ENCODE results near the gene IMMP2L. TPM values are rescaled to one million over a fixed set of nuclear protein-coding genes. Genes with fewer than 3 reads are reported as not detected.

Gene IMMP2L
- total RNA-seq, 1 experiment from 2014 or later = 13.6 TPM

DNA sequence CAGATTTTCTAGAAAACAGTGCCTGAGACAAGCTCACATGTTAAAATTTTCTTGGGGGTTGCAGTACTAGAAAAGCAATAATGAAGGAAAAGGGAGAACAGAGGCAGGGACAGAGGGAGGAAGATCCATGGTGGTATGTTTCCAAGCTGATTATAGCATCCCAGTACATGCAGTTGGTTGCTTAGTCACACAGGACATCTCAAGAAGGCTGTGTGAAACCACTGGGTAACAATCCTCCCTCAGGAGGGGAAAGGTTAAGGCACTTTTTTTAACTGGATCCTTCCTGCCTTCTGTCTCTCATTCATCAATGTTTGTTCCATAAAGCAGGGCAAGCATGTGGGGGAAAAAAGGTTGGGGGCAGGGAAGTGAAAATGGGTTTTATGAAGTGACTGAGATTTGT, 6.1 kb upstream of the IMMP2L start:
- CTCF ChIA-PET = no interaction called here
- H3K27ac Mint-ChIP-seq = no peak overlapping the region

DNA sequence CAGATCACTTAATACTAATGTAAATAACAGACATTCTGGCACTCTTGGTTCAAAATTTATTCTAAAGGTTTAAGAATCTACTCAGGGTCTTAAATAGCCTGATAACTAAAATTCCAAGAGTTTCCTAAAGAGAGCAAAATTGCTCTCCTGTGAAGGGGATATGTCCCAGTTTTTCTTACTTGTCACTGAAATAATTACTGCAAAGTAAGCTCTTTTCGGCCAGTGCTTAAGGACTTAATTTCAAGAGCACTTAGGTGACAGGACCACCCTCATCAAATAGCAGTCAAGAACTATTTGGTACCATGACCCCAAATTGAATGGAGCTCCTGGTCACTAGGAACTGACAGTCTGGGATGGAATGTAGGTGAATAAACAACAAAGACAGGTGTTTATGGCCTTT, 1.8 kb upstream of the IMMP2L start:
- CTCF ChIA-PET = no interaction called here
- POLR2A ChIA-PET = no interaction called here
- DNase-seq (ENCODE audit: low spot score) (no peak), ATAC-seq (no peak)
- Mint-ChIP-seq H3K27me3 (ENCODE audit: low read depth) (no peaks in the 10 kb centered on the region), H3K9me3 (0 out of 2 replicates have a peak, but pooled peaks cover 8% of the 10 kb centered on the region), H3K27ac (no peak overlapping the region), H3K36me3 (no peaks in the 10 kb centered on the region), H3K4me3 (no peak overlapping the region), H3K4me1 (peaks cover 24% of the 10 kb centered on the region)
- TF ChIP-seq, protein P1, sequence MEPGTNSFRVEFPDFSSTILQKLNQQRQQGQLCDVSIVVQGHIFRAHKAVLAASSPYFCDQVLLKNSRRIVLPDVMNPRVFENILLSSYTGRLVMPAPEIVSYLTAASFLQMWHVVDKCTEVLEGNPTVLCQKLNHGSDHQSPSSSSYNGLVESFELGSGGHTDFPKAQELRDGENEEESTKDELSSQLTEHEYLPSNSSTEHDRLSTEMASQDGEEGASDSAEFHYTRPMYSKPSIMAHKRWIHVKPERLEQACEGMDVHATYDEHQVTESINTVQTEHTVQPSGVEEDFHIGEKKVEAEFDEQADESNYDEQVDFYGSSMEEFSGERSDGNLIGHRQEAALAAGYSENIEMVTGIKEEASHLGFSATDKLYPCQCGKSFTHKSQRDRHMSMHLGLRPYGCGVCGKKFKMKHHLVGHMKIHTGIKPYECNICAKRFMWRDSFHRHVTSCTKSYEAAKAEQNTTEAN (CRISPR knock-in tag; IDR thresholded peaks at IDR 0.05) = no peak
- TF ChIP-seq IRF2 (CRISPR knock-in tag; IDR thresholded peaks at IDR 0.05; ENCODE audit: borderline replicate concordance, low read depth) (no peak), OVOL2 (CRISPR knock-in tag; IDR thresholded peaks at IDR 0.05; ENCODE audit: borderline replicate concordance) (no peak), JUN (CRISPR knock-in tag; IDR thresholded peaks at IDR 0.05) (no peak), ESRRA (CRISPR knock-in tag; IDR thresholded peaks at IDR 0.05; ENCODE audit: borderline replicate concordance) (no peak)
- TF ChIP-seq, protein P2, sequence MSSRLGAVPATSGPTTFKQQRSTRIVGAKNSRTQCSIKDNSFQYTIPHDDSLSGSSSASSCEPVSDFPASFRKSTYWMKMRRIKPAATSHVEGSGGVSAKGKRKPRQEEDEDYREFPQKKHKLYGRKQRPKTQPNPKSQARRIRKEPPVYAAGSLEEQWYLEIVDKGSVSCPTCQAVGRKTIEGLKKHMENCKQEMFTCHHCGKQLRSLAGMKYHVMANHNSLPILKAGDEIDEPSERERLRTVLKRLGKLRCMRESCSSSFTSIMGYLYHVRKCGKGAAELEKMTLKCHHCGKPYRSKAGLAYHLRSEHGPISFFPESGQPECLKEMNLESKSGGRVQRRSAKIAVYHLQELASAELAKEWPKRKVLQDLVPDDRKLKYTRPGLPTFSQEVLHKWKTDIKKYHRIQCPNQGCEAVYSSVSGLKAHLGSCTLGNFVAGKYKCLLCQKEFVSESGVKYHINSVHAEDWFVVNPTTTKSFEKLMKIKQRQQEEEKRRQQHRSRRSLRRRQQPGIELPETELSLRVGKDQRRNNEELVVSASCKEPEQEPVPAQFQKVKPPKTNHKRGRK (CRISPR knock-in tag; IDR thresholded peaks at IDR 0.05; ENCODE audit: borderline replicate concordance) = no peak
- TF ChIP-seq, protein P3, sequence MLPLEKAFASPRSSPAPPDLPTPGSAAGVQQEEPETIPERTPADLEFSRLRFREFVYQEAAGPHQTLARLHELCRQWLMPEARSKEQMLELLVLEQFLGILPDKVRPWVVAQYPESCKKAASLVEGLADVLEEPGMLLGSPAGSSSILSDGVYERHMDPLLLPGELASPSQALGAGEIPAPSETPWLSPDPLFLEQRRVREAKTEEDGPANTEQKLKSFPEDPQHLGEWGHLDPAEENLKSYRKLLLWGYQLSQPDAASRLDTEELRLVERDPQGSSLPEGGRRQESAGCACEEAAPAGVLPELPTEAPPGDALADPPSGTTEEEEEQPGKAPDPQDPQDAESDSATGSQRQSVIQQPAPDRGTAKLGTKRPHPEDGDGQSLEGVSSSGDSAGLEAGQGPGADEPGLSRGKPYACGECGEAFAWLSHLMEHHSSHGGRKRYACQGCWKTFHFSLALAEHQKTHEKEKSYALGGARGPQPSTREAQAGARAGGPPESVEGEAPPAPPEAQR (CRISPR knock-in tag; IDR thresholded peaks at IDR 0.05) = no peak

More for the DNA sequence above, 6.1 kb upstream of the IMMP2L start:
- no peak for DNase-seq (ENCODE audit: low spot score)
- no peaks in the 10 kb centered on the region; the same call in 1 of the 2 replicates for H3K27me3 Mint-ChIP-seq (ENCODE audit: low read depth)
- POLR2A ChIA-PET = no interaction called here
- peaks cover 36% of the 10 kb centered on the region for H3K9me3 Mint-ChIP-seq
- no peak overlapping the region for H3K4me3 Mint-ChIP-seq
- H3K4me1 Mint-ChIP-seq = peaks cover 3% of the 10 kb centered on the region; the same call in 1 of the 2 replicates
- H3K36me3 Mint-ChIP-seq = peaks cover 25% of the 10 kb centered on the region
- ATAC-seq = no peak
- TF ChIP-seq, protein P4, sequence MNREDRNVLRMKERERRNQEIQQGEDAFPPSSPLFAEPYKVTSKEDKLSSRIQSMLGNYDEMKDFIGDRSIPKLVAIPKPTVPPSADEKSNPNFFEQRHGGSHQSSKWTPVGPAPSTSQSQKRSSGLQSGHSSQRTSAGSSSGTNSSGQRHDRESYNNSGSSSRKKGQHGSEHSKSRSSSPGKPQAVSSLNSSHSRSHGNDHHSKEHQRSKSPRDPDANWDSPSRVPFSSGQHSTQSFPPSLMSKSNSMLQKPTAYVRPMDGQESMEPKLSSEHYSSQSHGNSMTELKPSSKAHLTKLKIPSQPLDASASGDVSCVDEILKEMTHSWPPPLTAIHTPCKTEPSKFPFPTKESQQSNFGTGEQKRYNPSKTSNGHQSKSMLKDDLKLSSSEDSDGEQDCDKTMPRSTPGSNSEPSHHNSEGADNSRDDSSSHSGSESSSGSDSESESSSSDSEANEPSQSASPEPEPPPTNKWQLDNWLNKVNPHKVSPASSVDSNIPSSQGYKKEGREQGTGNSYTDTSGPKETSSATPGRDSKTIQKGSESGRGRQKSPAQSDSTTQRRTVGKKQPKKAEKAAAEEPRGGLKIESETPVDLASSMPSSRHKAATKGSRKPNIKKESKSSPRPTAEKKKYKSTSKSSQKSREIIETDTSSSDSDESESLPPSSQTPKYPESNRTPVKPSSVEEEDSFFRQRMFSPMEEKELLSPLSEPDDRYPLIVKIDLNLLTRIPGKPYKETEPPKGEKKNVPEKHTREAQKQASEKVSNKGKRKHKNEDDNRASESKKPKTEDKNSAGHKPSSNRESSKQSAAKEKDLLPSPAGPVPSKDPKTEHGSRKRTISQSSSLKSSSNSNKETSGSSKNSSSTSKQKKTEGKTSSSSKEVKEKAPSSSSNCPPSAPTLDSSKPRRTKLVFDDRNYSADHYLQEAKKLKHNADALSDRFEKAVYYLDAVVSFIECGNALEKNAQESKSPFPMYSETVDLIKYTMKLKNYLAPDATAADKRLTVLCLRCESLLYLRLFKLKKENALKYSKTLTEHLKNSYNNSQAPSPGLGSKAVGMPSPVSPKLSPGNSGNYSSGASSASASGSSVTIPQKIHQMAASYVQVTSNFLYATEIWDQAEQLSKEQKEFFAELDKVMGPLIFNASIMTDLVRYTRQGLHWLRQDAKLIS (CRISPR knock-in tag; IDR thresholded peaks at IDR 0.05; ENCODE audit: borderline replicate concordance) = no peak
- no peak for TF ChIP-seq ZNF423 (CRISPR knock-in tag; IDR thresholded peaks at IDR 0.05)
- TF ChIP-seq PRRX2 (CRISPR knock-in tag; IDR thresholded peaks at IDR 0.05) = no peak
- no peak for TF ChIP-seq NR1H2 (CRISPR knock-in tag; IDR thresholded peaks at IDR 0.05)
- TF ChIP-seq, protein P5, sequence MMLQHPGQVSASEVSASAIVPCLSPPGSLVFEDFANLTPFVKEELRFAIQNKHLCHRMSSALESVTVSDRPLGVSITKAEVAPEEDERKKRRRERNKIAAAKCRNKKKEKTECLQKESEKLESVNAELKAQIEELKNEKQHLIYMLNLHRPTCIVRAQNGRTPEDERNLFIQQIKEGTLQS (CRISPR knock-in tag; conservative IDR thresholded peaks at IDR 0.05) = no peak
- TF ChIP-seq, protein P6, sequence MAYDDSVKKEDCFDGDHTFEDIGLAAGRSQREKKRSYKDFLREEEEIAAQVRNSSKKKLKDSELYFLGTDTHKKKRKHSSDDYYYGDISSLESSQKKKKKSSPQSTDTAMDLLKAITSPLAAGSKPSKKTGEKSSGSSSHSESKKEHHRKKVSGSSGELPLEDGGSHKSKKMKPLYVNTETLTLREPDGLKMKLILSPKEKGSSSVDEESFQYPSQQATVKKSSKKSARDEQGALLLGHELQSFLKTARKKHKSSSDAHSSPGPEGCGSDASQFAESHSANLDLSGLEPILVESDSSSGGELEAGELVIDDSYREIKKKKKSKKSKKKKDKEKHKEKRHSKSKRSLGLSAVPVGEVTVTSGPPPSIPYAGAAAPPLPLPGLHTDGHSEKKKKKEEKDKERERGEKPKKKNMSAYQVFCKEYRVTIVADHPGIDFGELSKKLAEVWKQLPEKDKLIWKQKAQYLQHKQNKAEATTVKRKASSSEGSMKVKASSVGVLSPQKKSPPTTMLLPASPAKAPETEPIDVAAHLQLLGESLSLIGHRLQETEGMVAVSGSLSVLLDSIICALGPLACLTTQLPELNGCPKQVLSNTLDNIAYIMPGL (CRISPR knock-in tag; IDR thresholded peaks at IDR 0.05) = no peak
- TF ChIP-seq, protein P7, sequence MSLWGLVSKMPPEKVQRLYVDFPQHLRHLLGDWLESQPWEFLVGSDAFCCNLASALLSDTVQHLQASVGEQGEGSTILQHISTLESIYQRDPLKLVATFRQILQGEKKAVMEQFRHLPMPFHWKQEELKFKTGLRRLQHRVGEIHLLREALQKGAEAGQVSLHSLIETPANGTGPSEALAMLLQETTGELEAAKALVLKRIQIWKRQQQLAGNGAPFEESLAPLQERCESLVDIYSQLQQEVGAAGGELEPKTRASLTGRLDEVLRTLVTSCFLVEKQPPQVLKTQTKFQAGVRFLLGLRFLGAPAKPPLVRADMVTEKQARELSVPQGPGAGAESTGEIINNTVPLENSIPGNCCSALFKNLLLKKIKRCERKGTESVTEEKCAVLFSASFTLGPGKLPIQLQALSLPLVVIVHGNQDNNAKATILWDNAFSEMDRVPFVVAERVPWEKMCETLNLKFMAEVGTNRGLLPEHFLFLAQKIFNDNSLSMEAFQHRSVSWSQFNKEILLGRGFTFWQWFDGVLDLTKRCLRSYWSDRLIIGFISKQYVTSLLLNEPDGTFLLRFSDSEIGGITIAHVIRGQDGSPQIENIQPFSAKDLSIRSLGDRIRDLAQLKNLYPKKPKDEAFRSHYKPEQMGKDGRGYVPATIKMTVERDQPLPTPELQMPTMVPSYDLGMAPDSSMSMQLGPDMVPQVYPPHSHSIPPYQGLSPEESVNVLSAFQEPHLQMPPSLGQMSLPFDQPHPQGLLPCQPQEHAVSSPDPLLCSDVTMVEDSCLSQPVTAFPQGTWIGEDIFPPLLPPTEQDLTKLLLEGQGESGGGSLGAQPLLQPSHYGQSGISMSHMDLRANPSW (CRISPR knock-in tag; conservative IDR thresholded peaks at IDR 0.05; ENCODE audit: low read depth) = no peak
- TF ChIP-seq, protein P8, sequence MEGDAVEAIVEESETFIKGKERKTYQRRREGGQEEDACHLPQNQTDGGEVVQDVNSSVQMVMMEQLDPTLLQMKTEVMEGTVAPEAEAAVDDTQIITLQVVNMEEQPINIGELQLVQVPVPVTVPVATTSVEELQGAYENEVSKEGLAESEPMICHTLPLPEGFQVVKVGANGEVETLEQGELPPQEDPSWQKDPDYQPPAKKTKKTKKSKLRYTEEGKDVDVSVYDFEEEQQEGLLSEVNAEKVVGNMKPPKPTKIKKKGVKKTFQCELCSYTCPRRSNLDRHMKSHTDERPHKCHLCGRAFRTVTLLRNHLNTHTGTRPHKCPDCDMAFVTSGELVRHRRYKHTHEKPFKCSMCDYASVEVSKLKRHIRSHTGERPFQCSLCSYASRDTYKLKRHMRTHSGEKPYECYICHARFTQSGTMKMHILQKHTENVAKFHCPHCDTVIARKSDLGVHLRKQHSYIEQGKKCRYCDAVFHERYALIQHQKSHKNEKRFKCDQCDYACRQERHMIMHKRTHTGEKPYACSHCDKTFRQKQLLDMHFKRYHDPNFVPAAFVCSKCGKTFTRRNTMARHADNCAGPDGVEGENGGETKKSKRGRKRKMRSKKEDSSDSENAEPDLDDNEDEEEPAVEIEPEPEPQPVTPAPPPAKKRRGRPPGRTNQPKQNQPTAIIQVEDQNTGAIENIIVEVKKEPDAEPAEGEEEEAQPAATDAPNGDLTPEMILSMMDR (IDR thresholded peaks at IDR 0.05) = no peak

All from WTC11 (cell line).